ENCODE results near the gene PDE7B.

DNA sequence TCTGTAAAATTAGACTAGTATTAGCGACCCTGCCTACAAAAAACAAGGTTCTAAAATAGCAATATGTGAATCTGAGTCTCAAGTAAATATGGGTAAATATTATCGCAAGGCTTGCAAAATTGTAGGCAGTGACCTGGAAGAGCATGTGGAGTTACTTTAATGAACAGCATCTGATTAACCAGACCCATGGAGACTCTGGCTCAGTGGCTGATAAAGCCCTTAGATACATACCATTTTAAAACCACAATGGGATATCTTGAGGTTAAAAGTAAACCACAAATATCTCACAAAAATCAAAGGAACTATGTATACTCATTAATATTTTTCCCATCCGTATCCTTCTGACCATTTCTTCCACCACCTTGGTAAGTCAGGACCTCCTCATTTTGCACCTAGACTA, 211.6 kb downstream of the PDE7B start:
- TF ChIP-seq EZH2phosphoT487 (IDR thresholded peaks at IDR 0.05; ENCODE audit: insufficient read depth, low read depth) = no peak
- no peak for TF ChIP-seq EZH2 (IDR thresholded peaks at IDR 0.05; ENCODE audit: insufficient read depth, poor library complexity, severe bottlenecking)
